HG02885 (cell line): ENCODE results near the gene CCNK.

Source experiments
- ATAC-seq: cut with Tn5 transposase; IDR thresholded peaks from one replicate; pipeline ENCODE4 v1.9.1; 2021; ENCODE audit warnings: mild to moderate bottlenecking; ENCODE audit not compliant: unreplicated experiment, poor library complexity

Gene CCNK

DNA sequence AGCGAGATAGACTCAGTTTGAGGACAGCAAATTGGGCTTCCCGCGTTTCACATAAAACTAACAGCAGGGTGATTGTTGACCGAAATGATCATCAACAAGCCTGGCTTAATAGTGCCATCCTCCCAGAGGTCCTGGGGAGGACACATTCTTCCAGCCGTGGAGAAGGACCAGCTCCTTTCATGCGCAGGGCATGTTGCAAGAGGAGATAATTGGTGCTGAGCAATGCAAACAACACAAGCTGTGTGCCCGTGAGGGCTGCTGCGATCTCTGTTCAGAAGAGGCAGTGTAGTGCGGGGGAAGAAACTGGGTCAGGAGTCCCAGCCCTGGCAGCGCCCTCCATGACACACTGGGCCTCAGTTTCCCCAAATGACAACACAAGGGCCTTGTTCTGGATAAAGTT, 68.5 kb downstream of the CCNK start:
- ATAC-seq, result no peak

DNA sequence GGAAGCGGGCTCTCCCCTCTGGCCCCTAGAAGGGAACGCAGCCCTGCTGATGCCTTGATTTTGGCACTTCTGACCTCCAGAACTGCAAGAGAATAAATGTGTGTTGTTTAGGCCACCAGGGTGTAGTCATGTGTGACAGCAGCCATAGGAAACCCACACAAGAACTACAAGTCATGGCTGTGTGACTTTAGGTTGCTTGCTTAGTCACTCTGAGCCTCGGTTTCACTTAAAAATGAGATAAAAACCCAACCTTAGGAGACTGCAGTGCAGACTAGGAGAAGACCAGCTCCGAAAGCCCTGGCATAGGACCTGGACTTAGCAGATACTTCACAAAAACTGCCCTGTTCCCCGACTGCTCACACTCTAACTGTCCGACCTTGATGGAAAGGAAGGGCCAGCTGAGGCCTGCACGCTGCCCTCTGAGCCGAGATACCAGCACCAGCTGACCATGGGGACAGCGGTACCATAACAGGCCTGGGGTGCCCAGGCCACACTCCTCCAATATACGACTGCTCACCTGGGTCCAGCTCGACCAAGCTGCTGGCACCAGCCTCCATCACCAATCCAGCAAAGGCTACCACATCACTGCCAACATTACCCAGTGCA, 69.3 kb downstream of the CCNK start:
- no peak for ATAC-seq

DNA sequence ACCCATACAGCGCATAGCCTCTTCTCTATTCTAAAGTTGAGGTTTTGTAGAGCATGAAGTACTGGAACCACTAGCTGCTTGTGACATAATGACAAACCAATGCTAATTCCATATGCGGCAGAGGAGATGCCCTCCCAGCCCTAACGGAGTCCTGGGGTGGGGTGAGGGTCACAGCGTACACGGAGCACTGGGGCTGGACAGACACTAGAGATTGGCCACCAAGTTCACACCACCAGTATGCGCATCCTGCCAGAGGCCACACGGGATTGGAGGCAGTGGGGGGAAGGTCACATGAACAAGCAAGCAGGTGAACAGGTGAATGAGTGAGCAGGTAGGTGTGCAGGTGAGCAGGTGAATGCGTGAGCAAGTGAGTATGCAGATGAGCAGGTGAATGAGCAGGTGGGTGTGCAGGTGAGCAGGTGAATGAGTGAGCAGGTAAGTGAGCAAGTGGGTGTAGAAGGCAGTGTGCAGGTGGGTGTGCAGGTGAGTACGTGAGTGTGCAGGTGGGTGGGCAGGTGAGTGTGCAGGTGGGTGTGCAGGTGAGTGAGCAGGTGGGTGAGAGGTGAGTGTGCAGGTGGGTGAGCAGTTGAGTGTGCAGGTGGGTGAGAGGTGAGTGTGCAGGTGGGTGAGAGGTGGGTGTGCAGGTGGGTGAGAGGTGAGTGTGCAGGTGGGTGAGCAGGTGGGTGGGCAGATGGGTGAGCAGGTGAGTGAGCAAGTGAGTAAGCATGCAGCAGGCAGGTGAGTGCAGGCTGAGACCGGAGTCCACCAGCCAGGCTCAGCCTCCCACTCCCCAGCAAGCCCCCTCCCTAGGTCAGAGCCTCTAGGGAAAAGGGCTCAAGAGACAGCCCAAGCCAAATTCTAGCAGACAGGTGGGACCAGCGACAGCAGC, 70.1 kb downstream of the CCNK start:
- no peak for ATAC-seq

GRCh38 chr14:99552021-99552553, 70.9 kb downstream of the CCNK start:
- no peak for ATAC-seq

- ATAC-seq, result no peak
Observed at GRCh38 chr14:99552572-99553216, 71.5 kb downstream of the CCNK start.

DNA sequence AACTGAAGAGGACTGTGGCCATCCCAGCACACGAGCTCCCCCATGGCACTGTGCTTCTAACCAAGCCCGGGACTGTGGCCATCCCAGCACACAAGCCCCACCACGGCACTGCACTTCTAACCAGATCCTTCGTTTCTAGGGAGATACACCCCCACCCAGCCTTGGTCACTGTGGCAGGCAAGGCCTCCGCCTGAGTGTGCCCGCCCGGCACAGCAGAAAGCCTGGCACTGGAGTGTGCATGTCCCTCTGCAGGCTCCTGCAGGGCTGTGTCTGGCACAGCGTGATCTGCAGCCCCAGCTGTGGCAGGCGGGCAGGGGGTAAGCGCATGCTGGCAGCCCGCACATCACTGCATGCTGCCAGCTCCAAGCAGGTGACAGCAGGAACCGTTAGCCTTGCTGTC, 73.0 kb downstream of the CCNK start:
- ATAC-seq, result no peak

DNA sequence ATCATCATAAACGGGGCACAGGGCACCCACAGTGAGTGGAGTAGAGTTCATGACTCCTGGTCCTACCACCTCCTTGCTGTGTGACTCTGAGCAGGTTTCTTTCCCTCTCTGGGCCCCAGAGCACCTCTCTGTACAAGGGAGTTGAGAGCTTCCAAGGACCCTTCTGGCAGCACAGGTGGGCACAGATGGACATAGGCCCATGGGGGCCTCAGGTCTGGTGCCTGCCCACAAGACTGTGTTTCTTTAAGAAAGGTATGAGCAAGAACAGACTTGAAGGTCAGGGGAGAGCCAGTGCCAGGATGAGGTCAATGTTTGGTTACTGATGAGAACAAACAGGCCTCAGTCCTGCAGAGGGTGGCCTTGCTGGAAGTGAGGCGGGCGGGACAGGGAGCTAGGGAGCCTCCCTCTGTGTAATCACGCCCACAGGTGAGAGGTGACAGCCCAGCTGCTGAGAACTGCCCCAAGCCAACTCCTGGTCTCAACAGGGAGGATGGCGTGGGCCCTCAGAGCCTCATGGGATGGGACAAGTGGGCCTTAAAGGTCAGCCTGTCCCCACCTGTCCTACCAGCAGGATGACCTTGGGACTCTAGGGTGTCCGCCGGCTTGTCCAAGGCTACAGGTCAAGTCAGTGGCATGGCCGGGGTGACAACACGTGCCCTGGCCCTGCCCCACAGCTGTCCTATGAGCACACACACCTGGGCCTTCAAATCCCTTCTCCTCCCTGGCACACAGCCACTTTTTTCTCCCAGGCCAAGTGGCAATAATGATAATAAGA, 73.7 kb downstream of the CCNK start:
- no peak for ATAC-seq

- no peak for ATAC-seq
Observed at GRCh38 chr14:99556134-99556791, 75.1 kb downstream of the CCNK start.

DNA sequence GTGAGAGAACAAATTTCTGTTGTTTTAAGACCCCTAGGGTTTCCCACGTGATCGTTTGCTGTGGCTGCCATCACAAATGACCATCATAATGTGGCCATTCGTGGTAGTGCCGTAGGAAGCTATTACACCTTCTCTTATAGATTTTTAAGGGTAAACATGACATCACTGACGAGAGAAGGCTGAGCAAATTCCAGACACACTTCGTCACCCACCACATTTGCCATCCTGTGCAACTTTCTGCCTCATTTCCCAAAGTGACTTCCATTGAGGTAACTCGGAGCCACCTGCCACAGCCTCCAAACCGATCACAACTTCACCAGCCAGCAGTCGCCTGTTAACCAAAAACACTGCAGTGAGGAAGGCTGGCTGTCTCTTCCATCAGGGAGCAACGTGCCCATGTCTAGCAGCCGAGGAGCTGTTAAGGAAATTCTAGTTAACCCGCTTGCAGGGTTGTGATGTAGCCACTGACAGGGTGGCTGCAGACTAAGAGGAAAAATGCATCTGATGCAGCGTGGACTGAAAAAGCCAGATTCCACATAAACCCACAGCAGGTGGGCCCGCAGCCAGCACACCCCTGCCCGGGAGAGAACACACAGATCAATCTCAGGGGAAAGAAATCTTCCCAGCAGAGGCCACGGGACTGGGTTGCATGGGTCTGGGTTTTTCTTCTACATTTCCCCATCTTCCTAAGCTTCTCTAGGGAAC, 78.2 kb downstream of the CCNK start:
- no peak for ATAC-seq

DNA sequence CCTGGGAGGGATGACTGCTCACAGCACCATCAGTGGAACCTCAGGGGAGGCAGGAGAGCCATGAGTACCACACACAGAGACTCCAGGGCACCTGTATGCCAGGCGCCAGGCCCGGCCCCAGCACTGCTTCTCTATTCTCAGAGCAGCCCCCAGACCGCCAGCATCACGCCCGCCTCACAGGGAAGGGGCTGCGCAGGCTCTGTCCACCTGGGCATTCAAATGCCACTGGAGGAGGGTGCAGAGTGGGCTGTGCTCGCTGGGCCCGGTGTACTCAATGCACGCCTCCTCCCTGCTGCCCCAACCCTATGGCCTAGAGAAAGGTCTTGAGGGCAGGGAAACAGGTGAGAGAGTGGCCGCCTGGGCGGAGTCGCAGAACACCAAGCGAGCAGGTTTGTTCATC, 79.2 kb downstream of the CCNK start:
- no peak for ATAC-seq

- ATAC-seq, result no peak
Observed at GRCh38 chr14:99560922-99561683, 79.9 kb downstream of the CCNK start.

DNA sequence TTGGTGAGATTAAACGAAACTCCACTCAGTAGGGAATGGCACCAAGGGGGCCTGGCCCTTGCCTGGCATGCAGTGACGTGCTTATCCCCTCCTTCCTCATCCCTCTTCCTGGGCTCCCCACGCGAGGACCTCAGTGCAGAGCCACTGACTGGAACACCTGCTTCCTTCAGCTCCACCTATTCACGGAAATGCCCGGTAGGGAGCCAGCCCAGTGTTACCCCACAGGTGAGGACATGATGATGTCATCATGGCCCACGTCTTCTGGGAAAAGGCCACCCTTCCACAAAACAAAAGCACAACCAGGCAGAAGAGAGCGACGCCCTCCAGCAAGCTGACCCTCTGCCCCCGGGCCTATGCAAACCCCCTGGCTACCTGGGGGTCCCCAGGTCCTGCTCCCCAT, 80.7 kb downstream of the CCNK start:
- no peak for ATAC-seq
